IMR-90 (cell line): Measurements from ENCODE around the gene DUS1L.

Experiments used
- BHLHE40 ChIP-seq: fragments of 150-350 bp; IDR thresholded peaks from 2 replicates; pipeline ENCODE4 v1.6.1; 2016; ENCODE audit warnings: mild to moderate bottlenecking, low read depth, low read length
- CTCF ChIP-seq: conservative IDR thresholded peaks from 2 replicates; pipeline ENCODE4 v1.5.1; 2012; ENCODE audit warnings: mild to moderate bottlenecking, low read depth, low read length, improper control_type of control experiment
- MXI1 ChIP-seq: IDR thresholded peaks from 2 replicates; pipeline ENCODE4 v1.6.1; 2012; ENCODE audit warnings: low read depth, mild to moderate bottlenecking, low read length, moderate library complexity, borderline replicate concordance
- POLR2A ChIP-seq: IDR thresholded peaks from 2 replicates; pipeline ENCODE4 v1.6.1; 2012; ENCODE audit warnings: mild to moderate bottlenecking, low read depth, low read length
- RAD21 ChIP-seq: IDR thresholded peaks from 2 replicates; pipeline ENCODE4 v1.6.1; 2012; ENCODE audit warnings: low read length, improper control_type of control experiment
- RFX5 ChIP-seq: IDR thresholded peaks from 2 replicates; pipeline ENCODE4 v1.8.0; 2012; ENCODE audit warnings: low read depth, mild to moderate bottlenecking, low read length, moderate library complexity
- SMC3 ChIP-seq: fragments of 150-350 bp; IDR thresholded peaks from 2 replicates; pipeline ENCODE4 v1.6.1; 2016; ENCODE audit warnings: low read depth, mild to moderate bottlenecking, antibody characterized with exemption, low read length, moderate library complexity
- TF ChIP-seq, protein P1 (sequence below): fragments of 150-350 bp; IDR thresholded peaks from 2 replicates; pipeline ENCODE4 v1.6.1; 2017; ENCODE audit warnings: mild to moderate bottlenecking, antibody characterized with exemption, low read length, low read depth

- no peak for TF ChIP-seq RFX5
- TF ChIP-seq MXI1: no peak
- no peak for TF ChIP-seq CTCF
- no peak for TF ChIP-seq RAD21
- TF ChIP-seq BHLHE40: no peak
- TF ChIP-seq SMC3: no peak
- no peak for TF ChIP-seq POLR2A
- TF ChIP-seq, protein P1, sequence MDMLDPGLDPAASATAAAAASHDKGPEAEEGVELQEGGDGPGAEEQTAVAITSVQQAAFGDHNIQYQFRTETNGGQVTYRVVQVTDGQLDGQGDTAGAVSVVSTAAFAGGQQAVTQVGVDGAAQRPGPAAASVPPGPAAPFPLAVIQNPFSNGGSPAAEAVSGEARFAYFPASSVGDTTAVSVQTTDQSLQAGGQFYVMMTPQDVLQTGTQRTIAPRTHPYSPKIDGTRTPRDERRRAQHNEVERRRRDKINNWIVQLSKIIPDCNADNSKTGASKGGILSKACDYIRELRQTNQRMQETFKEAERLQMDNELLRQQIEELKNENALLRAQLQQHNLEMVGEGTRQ: no peak
Observed at GRCh38 chr17:82064433-82065192, 991 bp downstream of the DUS1L start.
